ENCODE results near the gene TUBB1. TPM values are rescaled to one million over a fixed set of nuclear protein-coding genes. Genes with fewer than 3 reads are reported as not detected.

Gene TUBB1
- total RNA-seq, 2 donors from 2014 or later: not detected

DNA sequence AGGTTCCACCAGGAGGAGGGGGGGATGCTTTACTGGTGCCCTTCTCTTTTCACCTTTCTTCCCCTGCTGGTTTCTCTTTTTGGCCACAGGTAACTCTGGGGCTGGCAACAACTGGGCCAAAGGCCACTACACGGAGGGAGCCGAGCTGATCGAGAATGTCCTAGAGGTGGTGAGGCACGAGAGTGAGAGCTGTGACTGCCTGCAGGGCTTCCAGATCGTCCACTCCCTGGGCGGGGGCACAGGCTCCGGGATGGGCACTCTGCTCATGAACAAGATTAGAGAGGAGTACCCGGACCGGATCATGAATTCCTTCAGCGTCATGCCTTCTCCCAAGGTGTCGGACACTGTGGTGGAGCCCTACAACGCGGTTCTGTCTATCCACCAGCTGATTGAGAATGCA lies 4.4 kb downstream of the TUBB1 start:
- peaks cover 55% of the 10 kb centered on the region for H3K36me3 ChIP-seq (ENCODE audit: control insufficient read depth, insufficient read depth, low read length)
- WGBS, 2 experiments (ENCODE audit: insufficient coverage in 1 of 2, insufficient read length in 1 of 2): 98% methylated on average over 7 to 13 of the region's 13 CpGs

DNA sequence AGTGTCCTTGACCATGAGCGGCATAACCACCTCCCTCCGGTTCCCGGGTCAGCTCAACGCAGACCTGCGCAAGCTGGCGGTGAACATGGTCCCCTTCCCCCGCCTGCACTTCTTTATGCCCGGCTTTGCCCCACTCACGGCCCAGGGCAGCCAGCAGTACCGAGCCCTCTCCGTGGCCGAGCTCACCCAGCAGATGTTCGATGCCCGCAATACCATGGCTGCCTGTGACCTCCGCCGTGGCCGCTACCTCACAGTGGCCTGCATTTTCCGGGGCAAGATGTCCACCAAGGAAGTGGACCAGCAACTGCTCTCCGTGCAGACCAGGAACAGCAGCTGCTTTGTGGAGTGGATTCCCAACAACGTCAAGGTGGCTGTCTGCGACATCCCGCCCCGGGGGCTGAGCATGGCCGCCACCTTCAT lies 4.9 kb downstream of the TUBB1 start:
- Mint-ChIP-seq H3K27ac (no peak overlapping the region), H3K9me3 (no peaks in the 10 kb centered on the region), H3K4me3 (no peak overlapping the region), H3K36me3 (ENCODE audit: low read depth) (peaks cover 63% of the 10 kb centered on the region), H3K27me3 (ENCODE audit: insufficient read depth) (peaks cover 50% of the 10 kb centered on the region), H3K4me1 (peaks cover 20% of the 10 kb centered on the region)
- Histone ChIP-seq H3K9ac (ENCODE audit: extremely low read depth, low read length, poor library complexity, severe bottlenecking) (no peak overlapping the region), H3K27me3 (ENCODE audit: control insufficient read depth, insufficient read depth, low read length, poor library complexity, severe bottlenecking) (no peaks in the 10 kb centered on the region), H3K4me1 (ENCODE audit: control insufficient read depth, insufficient read depth, low read length) (peaks cover 3% of the 10 kb centered on the region), H3K36me3 (ENCODE audit: control insufficient read depth, insufficient read depth, low read length) (peaks cover 60% of the 10 kb centered on the region), H3K27ac (ENCODE audit: low read depth, low read length) (no peak overlapping the region), H3K9me3 (ENCODE audit: control insufficient read depth, low read length) (no peaks in the 10 kb centered on the region), H3K4me3 (ENCODE audit: low read length) (no peak overlapping the region)
- TF ChIP-seq, protein P1, sequence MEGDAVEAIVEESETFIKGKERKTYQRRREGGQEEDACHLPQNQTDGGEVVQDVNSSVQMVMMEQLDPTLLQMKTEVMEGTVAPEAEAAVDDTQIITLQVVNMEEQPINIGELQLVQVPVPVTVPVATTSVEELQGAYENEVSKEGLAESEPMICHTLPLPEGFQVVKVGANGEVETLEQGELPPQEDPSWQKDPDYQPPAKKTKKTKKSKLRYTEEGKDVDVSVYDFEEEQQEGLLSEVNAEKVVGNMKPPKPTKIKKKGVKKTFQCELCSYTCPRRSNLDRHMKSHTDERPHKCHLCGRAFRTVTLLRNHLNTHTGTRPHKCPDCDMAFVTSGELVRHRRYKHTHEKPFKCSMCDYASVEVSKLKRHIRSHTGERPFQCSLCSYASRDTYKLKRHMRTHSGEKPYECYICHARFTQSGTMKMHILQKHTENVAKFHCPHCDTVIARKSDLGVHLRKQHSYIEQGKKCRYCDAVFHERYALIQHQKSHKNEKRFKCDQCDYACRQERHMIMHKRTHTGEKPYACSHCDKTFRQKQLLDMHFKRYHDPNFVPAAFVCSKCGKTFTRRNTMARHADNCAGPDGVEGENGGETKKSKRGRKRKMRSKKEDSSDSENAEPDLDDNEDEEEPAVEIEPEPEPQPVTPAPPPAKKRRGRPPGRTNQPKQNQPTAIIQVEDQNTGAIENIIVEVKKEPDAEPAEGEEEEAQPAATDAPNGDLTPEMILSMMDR (conservative IDR thresholded peaks at IDR 0.05): no peak
- no peak for DNase-seq
- 96% methylated on average over 24 of the region's 24 CpGs for WGBS, 2 experiments (ENCODE audit: insufficient coverage in 1 of 2, insufficient read length in 1 of 2)

More for the DNA sequence above, 4.4 kb downstream of the TUBB1 start:
- H3K27ac ChIP-seq (ENCODE audit: low read depth, low read length): no peak overlapping the region
- no peak overlapping the region for H3K9ac ChIP-seq (ENCODE audit: extremely low read depth, low read length, poor library complexity, severe bottlenecking)
- H3K4me1 ChIP-seq (ENCODE audit: control insufficient read depth, insufficient read depth, low read length): peaks cover 3% of the 10 kb centered on the region
- Mint-ChIP-seq H3K27ac (no peak overlapping the region), H3K9me3 (no peaks in the 10 kb centered on the region), H3K36me3 (ENCODE audit: low read depth) (peaks cover 58% of the 10 kb centered on the region), H3K4me1 (peaks cover 15% of the 10 kb centered on the region), H3K4me3 (no peak overlapping the region), H3K27me3 (ENCODE audit: insufficient read depth) (peaks cover 46% of the 10 kb centered on the region)
- TF ChIP-seq, protein P1 (conservative IDR thresholded peaks at IDR 0.05): no peak
- no peak for DNase-seq
- H3K27me3 ChIP-seq (ENCODE audit: control insufficient read depth, insufficient read depth, low read length, poor library complexity, severe bottlenecking): no peaks in the 10 kb centered on the region
- H3K4me3 ChIP-seq (ENCODE audit: low read length): no peak overlapping the region
- no peaks in the 10 kb centered on the region for H3K9me3 ChIP-seq (ENCODE audit: control insufficient read depth, low read length)

DNA sequence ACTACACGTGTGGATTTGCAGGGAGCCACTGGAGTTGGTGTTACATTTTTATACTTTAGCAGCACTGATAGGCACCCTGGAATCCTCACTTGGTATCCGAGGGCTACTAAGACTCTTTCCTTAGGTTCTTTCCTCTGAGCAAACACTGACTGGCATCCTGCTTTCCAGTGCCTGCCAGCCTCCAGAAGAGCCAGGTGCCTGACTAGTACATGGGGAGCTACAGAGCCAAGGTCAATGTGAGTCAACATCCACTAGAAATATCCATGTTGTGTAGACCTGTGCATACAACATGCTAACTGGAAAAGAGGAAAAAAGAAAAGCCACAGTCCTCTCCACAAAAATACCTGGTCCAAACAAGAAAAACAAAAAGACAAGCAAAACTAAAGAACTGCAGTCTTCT lies 5.9 kb downstream of the TUBB1 start:
- H3K27me3 ChIP-seq (ENCODE audit: control insufficient read depth, insufficient read depth, low read length, poor library complexity, severe bottlenecking): no peaks in the 10 kb centered on the region
- TF ChIP-seq, protein P1 (conservative IDR thresholded peaks at IDR 0.05): no peak
- H3K9me3 Mint-ChIP-seq: no peaks in the 10 kb centered on the region
- H3K4me3 ChIP-seq (ENCODE audit: low read length): no peak overlapping the region
- H3K4me1 Mint-ChIP-seq: peaks cover 29% of the 10 kb centered on the region
- peaks cover 57% of the 10 kb centered on the region for H3K27me3 Mint-ChIP-seq (ENCODE audit: insufficient read depth)
- H3K4me1 ChIP-seq (ENCODE audit: control insufficient read depth, insufficient read depth, low read length): peaks cover 3% of the 10 kb centered on the region
- DNase-seq: no peak
- H3K9me3 ChIP-seq (ENCODE audit: control insufficient read depth, low read length): no peaks in the 10 kb centered on the region
- no peak overlapping the region for H3K27ac ChIP-seq (ENCODE audit: low read depth, low read length)
- H3K4me3 Mint-ChIP-seq: no peak overlapping the region
- H3K27ac Mint-ChIP-seq: no peak overlapping the region
- H3K36me3 ChIP-seq (ENCODE audit: control insufficient read depth, insufficient read depth, low read length): peaks cover 69% of the 10 kb centered on the region
- 84 to 100% methylated on average over 2 of the region's 2 CpGs for WGBS, 2 experiments (ENCODE audit: insufficient coverage in 1 of 2, insufficient read length in 1 of 2)
- no peak overlapping the region for H3K9ac ChIP-seq (ENCODE audit: extremely low read depth, low read length, poor library complexity, severe bottlenecking)
- H3K36me3 Mint-ChIP-seq (ENCODE audit: low read depth): peaks cover 71% of the 10 kb centered on the region
